ENCODE data around the gene PRKAG3.

PRKAG3 gene

DNA sequence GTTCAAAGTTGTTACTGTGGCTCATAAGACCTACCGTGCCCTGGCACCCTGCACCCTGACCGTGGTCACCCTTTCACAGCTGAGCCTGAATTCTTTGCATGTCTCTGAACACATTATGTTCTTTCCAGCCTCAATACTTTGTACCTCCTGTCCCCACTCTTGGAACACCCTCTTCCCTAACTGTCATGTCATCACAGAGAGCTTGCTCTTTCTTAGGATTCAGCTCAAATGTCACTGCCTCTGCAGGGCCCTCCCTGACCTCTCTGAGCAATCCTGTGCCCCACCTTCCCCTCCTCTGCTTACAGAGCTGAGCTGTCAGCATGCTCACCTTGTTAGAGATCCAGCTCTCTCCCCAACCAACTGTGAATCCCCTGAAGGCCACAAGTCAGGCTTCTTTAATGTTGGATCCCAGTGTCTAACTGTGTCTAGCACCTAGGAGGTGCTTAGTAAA lies 15.0 kb downstream of the PRKAG3 start:
- H3K27ac ChIP-seq (ENCODE audit: poor library complexity, severe bottlenecking): no peak overlapping the region
- TF ChIP-seq, protein P1, sequence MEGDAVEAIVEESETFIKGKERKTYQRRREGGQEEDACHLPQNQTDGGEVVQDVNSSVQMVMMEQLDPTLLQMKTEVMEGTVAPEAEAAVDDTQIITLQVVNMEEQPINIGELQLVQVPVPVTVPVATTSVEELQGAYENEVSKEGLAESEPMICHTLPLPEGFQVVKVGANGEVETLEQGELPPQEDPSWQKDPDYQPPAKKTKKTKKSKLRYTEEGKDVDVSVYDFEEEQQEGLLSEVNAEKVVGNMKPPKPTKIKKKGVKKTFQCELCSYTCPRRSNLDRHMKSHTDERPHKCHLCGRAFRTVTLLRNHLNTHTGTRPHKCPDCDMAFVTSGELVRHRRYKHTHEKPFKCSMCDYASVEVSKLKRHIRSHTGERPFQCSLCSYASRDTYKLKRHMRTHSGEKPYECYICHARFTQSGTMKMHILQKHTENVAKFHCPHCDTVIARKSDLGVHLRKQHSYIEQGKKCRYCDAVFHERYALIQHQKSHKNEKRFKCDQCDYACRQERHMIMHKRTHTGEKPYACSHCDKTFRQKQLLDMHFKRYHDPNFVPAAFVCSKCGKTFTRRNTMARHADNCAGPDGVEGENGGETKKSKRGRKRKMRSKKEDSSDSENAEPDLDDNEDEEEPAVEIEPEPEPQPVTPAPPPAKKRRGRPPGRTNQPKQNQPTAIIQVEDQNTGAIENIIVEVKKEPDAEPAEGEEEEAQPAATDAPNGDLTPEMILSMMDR (IDR thresholded peaks at IDR 0.05; ENCODE audit: poor library complexity, severe bottlenecking): no peak
- no peaks in the 10 kb centered on the region for H3K27me3 ChIP-seq (ENCODE audit: insufficient read depth, poor library complexity, severe bottlenecking)
- H3K4me3 ChIP-seq (ENCODE audit: severe bottlenecking): no peak overlapping the region
- no peaks in the 10 kb centered on the region for H3K36me3 ChIP-seq (ENCODE audit: low read depth)
- DNase-seq (ENCODE audit: low spot score) (no peak), ATAC-seq (ENCODE audit: low read depth) (no peak)
- H3K4me1 ChIP-seq (ENCODE audit: insufficient read depth, poor library complexity, severe bottlenecking): no peaks in the 10 kb centered on the region
- H3K9me3 ChIP-seq (ENCODE audit: severe bottlenecking): no peaks in the 10 kb centered on the region

DNA sequence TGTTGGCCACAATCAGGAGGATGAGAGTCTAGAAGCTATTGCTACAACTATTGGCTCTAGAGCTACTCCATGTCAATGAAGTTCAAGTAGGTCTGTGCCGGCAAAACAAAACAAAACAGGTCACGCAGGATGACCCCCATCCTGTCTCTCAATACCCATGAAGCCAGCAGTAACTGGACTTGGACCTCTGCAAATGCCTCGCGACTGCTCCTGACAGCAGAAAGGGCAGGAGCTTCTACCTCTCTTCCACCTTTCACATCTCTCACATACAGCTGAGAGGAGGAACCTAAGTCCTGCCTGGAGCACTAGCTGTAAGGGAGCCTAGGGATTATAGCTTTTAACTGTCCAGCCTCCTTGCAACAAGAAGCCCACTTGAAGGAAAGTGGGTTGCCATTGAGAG lies 16.0 kb downstream of the PRKAG3 start:
- Histone ChIP-seq H3K4me1 (ENCODE audit: insufficient read depth, poor library complexity, severe bottlenecking) (no peaks in the 10 kb centered on the region), H3K4me3 (ENCODE audit: severe bottlenecking) (no peak overlapping the region), H3K36me3 (ENCODE audit: low read depth) (no peaks in the 10 kb centered on the region), H3K9me3 (ENCODE audit: severe bottlenecking) (no peaks in the 10 kb centered on the region), H3K27me3 (ENCODE audit: insufficient read depth, poor library complexity, severe bottlenecking) (no peaks in the 10 kb centered on the region), H3K27ac (ENCODE audit: poor library complexity, severe bottlenecking) (no peak overlapping the region)
- ATAC-seq (ENCODE audit: low read depth): no peak
- TF ChIP-seq, protein P1 (IDR thresholded peaks at IDR 0.05; ENCODE audit: poor library complexity, severe bottlenecking): no peak
- DNase-seq (ENCODE audit: low spot score): no peak

DNA sequence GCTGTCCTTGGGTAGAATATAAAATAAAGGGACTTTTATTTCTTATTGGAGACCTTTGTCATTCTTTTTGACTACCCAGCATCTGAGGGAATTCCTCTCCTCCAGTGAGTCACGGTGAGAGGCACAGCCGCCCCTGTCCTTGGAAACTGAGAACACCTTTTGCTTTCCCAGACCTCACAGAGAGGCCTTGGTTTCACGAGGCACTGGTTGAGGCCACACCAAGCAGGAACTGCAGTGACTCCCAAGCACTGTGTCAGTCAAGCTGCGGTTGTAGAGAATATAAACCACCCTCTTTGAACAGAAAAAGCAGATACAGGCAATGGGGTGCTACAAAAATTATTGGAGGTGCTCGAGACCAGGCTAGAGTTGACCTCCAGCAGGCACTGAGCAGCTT lies 16.4 kb downstream of the PRKAG3 start:
- Histone ChIP-seq H3K27me3 (ENCODE audit: insufficient read depth, poor library complexity, severe bottlenecking) (no peaks in the 10 kb centered on the region), H3K4me3 (ENCODE audit: severe bottlenecking) (no peak overlapping the region), H3K4me1 (ENCODE audit: insufficient read depth, poor library complexity, severe bottlenecking) (no peaks in the 10 kb centered on the region), H3K36me3 (ENCODE audit: low read depth) (no peaks in the 10 kb centered on the region), H3K9me3 (ENCODE audit: severe bottlenecking) (no peaks in the 10 kb centered on the region), H3K27ac (ENCODE audit: poor library complexity, severe bottlenecking) (no peak overlapping the region)
- ATAC-seq (ENCODE audit: low read depth) (no peak), DNase-seq (ENCODE audit: low spot score) (no peak)
- TF ChIP-seq, protein P1 (IDR thresholded peaks at IDR 0.05; ENCODE audit: poor library complexity, severe bottlenecking): no peak

DNA sequence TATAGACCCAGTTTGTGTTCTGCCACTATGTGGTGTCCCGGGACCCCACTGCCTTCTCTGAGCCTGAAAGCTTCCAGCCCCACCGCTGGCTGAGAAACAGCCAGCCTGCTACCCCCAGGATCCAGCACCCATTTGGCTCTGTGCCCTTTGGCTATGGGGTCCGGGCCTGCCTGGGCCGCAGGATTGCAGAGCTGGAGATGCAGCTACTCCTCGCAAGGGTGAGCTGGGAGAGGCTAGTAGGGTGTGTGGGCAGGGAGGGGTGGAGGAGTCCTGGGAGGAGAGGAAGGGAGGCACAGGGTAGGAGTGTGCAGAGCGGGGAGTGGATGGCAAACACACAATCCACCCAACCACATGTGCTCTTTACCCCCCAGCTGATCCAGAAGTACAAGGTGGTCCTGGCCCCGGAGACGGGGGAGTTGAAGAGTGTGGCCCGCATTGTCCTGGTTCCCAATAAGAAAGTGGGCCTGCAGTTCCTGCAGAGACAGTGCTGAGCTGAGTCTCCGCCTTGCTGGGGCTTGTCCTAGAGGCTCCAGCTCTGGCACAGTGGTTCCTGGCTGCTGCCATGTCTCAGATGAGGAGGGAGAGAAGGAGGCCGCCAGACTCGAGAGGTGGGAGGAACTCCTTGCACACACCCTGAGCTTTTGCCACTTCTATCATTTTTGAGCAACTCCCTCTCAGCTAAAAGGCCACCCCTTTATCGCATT lies 16.9 kb downstream of the PRKAG3 start:
- H3K9me3 ChIP-seq (ENCODE audit: severe bottlenecking): no peaks in the 10 kb centered on the region
- no peak for ATAC-seq (ENCODE audit: low read depth)
- TF ChIP-seq, protein P1 (IDR thresholded peaks at IDR 0.05; ENCODE audit: poor library complexity, severe bottlenecking): no peak

DNA sequence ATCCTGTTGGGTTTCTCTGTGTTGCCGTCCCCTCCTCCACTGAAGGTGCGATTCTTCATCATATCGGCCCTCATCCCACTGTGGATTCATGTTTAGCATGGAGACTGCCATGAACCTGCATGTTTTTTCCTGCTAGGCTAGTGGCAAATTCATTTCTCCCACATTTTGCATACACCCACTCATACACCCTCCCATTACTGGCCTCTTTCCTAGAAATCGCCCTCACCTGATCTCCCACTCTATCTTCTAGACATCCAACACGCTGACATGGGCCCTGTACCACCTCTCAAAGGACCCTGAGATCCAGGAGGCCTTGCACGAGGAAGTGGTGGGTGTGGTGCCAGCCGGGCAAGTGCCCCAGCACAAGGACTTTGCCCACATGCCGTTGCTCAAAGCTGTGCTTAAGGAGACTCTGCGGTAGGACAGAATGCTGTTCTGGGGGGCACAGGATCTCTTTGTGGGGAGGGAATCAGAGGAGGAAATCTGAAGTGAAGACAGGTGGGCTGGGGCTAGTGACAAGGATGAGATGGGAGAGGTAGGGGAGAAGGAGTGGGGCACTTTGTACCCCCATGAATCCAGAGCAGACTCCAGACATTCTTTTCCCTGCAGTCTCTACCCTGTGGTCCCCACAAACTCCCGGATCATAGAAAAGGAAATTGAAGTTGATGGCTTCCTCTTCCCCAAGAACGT lies 17.7 kb downstream of the PRKAG3 start:
- no peak overlapping the region for H3K27ac ChIP-seq (ENCODE audit: poor library complexity, severe bottlenecking)
- ATAC-seq (ENCODE audit: low read depth) (no peak), DNase-seq (ENCODE audit: low spot score) (no peak)
- TF ChIP-seq, protein P1 (IDR thresholded peaks at IDR 0.05; ENCODE audit: poor library complexity, severe bottlenecking): no peak
- H3K36me3 ChIP-seq (ENCODE audit: low read depth): no peaks in the 10 kb centered on the region
- no peaks in the 10 kb centered on the region for H3K4me1 ChIP-seq (ENCODE audit: insufficient read depth, poor library complexity, severe bottlenecking)
- H3K27me3 ChIP-seq (ENCODE audit: insufficient read depth, poor library complexity, severe bottlenecking): no peaks in the 10 kb centered on the region
- H3K4me3 ChIP-seq (ENCODE audit: severe bottlenecking): no peak overlapping the region
- no peaks in the 10 kb centered on the region for H3K9me3 ChIP-seq (ENCODE audit: severe bottlenecking)

More for the DNA sequence above, 16.9 kb downstream of the PRKAG3 start:
- Histone ChIP-seq H3K4me3 (ENCODE audit: severe bottlenecking) (no peak overlapping the region), H3K27me3 (ENCODE audit: insufficient read depth, poor library complexity, severe bottlenecking) (no peaks in the 10 kb centered on the region), H3K27ac (ENCODE audit: poor library complexity, severe bottlenecking) (no peak overlapping the region), H3K4me1 (ENCODE audit: insufficient read depth, poor library complexity, severe bottlenecking) (no peaks in the 10 kb centered on the region), H3K36me3 (ENCODE audit: low read depth) (no peaks in the 10 kb centered on the region)
- no peak for DNase-seq (ENCODE audit: low spot score)

All from RWPE2 (cell line).